ENCODE results near the gene MTHFSD.

DNA sequence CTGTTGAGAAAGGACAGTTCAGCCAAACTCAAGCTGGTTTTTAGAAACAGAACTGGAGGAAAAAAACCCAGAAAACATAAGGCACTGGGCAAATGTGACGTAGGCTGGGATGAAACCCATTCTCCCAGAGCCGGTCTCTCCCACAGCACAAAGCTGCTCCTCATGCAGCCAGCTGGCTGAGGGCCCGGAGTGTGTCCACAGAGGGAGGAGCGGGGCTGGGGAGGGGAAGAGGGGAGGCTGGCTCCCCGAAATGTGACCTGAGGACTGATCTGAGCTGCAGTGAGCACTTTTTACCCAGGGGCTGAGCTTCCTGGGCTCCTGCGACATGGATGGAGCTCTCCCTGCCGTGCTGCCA lies 23.9 kb downstream of the MTHFSD start:
- no peak for TF ChIP-seq POLR2AphosphoS5 (IDR thresholded peaks at IDR 0.05)
- TF ChIP-seq CTCF (IDR thresholded peaks at IDR 0.05; ENCODE audit: poor library complexity, severe bottlenecking), result no peak
- no peak for TF ChIP-seq EZH2 (IDR thresholded peaks at IDR 0.05; ENCODE audit: borderline replicate concordance, insufficient read depth, low read length, poor library complexity, severe bottlenecking)
- TF ChIP-seq, protein P1, sequence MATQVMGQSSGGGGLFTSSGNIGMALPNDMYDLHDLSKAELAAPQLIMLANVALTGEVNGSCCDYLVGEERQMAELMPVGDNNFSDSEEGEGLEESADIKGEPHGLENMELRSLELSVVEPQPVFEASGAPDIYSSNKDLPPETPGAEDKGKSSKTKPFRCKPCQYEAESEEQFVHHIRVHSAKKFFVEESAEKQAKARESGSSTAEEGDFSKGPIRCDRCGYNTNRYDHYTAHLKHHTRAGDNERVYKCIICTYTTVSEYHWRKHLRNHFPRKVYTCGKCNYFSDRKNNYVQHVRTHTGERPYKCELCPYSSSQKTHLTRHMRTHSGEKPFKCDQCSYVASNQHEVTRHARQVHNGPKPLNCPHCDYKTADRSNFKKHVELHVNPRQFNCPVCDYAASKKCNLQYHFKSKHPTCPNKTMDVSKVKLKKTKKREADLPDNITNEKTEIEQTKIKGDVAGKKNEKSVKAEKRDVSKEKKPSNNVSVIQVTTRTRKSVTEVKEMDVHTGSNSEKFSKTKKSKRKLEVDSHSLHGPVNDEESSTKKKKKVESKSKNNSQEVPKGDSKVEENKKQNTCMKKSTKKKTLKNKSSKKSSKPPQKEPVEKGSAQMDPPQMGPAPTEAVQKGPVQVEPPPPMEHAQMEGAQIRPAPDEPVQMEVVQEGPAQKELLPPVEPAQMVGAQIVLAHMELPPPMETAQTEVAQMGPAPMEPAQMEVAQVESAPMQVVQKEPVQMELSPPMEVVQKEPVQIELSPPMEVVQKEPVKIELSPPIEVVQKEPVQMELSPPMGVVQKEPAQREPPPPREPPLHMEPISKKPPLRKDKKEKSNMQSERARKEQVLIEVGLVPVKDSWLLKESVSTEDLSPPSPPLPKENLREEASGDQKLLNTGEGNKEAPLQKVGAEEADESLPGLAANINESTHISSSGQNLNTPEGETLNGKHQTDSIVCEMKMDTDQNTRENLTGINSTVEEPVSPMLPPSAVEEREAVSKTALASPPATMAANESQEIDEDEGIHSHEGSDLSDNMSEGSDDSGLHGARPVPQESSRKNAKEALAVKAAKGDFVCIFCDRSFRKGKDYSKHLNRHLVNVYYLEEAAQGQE (IDR thresholded peaks at IDR 0.05; ENCODE audit: borderline replicate concordance), result no peak
- TF ChIP-seq MXI1 (conservative IDR thresholded peaks at IDR 0.05; ENCODE audit: poor library complexity, severe bottlenecking), result no peak
- TF ChIP-seq SMC3 (conservative IDR thresholded peaks at IDR 0.05; ENCODE audit: poor library complexity), result no peak
